Ishikawa (cell line): ENCODE data around the gene PIK3CD.

Experiments used
- CEBPB ChIP-seq: IDR thresholded peaks from 2 replicates; pipeline ENCODE4 v1.6.1; 2012
- CREB1 ChIP-seq: IDR thresholded peaks from 2 replicates; pipeline ENCODE4 v1.6.1; 2012; ENCODE audit warnings: low read depth
- EGR1 ChIP-seq: IDR thresholded peaks from 2 replicates; pipeline ENCODE4 v1.6.1; 2012
- EP300 ChIP-seq: IDR thresholded peaks from 2 replicates; pipeline ENCODE4 v1.6.1; 2012; ENCODE audit warnings: borderline replicate concordance
- FOXM1 ChIP-seq: IDR thresholded peaks from 2 replicates; pipeline ENCODE4 v1.6.1; 2012; ENCODE audit warnings: low read depth, borderline replicate concordance
- NFIC ChIP-seq: IDR thresholded peaks from 2 replicates; pipeline ENCODE4 v1.6.1; 2012
- RAD21 ChIP-seq: IDR thresholded peaks from 2 replicates; pipeline ENCODE4 v1.6.1; 2012; ENCODE audit warnings: low read depth
- TAF1 ChIP-seq: IDR thresholded peaks from 2 replicates; pipeline ENCODE4 v1.6.1; 2012; ENCODE audit warnings: low read depth, mild to moderate bottlenecking
- TEAD4 ChIP-seq: IDR thresholded peaks from 2 replicates; pipeline ENCODE4 v1.6.1; 2012
- YY1 ChIP-seq: IDR thresholded peaks from 2 replicates; pipeline ENCODE4 v1.6.1; 2012; ENCODE audit warnings: low read depth
- ZBTB7A ChIP-seq: IDR thresholded peaks from 2 replicates; pipeline ENCODE4 v1.6.1; 2012; ENCODE audit warnings: low read depth
- TF ChIP-seq, protein P1 (sequence below): IDR thresholded peaks from 2 replicates; pipeline ENCODE4 v1.6.1; 2012
- TF ChIP-seq, protein P2 (sequence below): IDR thresholded peaks from 2 replicates; pipeline ENCODE4 v1.6.1; 2012; ENCODE audit warnings: low read depth, mild to moderate bottlenecking
- TF ChIP-seq, protein P3 (sequence below): IDR thresholded peaks from 2 replicates; pipeline ENCODE4 v1.6.1; 2012

DNA sequence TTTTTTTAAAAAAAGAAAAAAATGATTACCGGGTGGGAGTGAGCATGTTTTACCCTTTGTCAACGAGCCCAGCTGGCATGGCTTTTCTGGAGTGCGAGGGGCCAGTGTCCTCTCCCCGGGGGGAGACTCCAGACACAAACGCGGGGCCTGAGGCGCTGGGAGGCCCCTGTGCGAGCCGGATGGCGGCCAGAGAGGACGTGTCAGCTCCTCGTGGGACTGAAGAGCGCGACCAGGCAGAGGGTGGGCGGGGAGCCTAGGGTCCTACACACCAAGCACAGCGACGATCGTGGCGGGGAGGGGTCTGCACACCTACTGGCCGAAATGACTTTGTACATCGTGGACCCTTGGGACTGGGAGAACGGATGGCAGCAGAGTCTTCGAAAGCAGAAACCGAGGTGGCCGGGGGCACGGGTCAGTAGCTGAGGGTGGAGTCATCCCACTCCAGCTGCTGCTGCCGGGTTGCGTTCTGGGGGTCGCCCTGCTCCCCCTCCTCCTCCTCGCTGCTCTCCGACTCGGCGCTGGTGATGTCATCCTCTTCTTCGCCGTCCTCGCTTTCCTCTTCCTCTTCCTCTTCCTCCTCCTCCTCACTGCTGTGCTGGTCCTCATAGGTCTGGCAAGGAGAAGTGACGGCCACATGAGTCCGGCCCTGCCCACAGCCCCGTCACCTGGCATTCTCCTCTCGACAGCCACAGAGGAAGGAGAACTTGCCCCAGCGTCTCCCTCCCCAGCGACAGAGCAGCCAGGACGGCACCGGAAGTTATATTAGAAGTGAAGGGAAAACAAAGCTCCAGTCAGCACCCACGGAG lies 78.8 kb downstream of the PIK3CD start:
- TF ChIP-seq RAD21 (no peak), ZBTB7A (no peak), EP300 (no peak), TAF1 (no peak), YY1 (no peak), CREB1 (no peak), FOXM1 (no peak), NFIC (no peak), CEBPB (no peak), EGR1 (no peak), TEAD4 (no peak)
- TF ChIP-seq, protein P1, sequence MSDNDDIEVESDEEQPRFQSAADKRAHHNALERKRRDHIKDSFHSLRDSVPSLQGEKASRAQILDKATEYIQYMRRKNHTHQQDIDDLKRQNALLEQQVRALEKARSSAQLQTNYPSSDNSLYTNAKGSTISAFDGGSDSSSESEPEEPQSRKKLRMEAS, result no peak
- TF ChIP-seq, protein P2, sequence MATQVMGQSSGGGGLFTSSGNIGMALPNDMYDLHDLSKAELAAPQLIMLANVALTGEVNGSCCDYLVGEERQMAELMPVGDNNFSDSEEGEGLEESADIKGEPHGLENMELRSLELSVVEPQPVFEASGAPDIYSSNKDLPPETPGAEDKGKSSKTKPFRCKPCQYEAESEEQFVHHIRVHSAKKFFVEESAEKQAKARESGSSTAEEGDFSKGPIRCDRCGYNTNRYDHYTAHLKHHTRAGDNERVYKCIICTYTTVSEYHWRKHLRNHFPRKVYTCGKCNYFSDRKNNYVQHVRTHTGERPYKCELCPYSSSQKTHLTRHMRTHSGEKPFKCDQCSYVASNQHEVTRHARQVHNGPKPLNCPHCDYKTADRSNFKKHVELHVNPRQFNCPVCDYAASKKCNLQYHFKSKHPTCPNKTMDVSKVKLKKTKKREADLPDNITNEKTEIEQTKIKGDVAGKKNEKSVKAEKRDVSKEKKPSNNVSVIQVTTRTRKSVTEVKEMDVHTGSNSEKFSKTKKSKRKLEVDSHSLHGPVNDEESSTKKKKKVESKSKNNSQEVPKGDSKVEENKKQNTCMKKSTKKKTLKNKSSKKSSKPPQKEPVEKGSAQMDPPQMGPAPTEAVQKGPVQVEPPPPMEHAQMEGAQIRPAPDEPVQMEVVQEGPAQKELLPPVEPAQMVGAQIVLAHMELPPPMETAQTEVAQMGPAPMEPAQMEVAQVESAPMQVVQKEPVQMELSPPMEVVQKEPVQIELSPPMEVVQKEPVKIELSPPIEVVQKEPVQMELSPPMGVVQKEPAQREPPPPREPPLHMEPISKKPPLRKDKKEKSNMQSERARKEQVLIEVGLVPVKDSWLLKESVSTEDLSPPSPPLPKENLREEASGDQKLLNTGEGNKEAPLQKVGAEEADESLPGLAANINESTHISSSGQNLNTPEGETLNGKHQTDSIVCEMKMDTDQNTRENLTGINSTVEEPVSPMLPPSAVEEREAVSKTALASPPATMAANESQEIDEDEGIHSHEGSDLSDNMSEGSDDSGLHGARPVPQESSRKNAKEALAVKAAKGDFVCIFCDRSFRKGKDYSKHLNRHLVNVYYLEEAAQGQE, result no peak
- TF ChIP-seq, protein P3, sequence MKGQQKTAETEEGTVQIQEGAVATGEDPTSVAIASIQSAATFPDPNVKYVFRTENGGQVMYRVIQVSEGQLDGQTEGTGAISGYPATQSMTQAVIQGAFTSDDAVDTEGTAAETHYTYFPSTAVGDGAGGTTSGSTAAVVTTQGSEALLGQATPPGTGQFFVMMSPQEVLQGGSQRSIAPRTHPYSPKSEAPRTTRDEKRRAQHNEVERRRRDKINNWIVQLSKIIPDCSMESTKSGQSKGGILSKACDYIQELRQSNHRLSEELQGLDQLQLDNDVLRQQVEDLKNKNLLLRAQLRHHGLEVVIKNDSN, result no peak
